GM18861 (cell line): ENCODE results near the gene FOXP3.
A peak's percentile ranks its signal among the peaks of the same experiment; 100 is the strongest.

Experiments used
- ATAC-seq: cut with Tn5 transposase; IDR thresholded peaks from one replicate; pipeline ENCODE4 v1.9.1; 2021; ENCODE audit not compliant: unreplicated experiment

Gene FOXP3

DNA sequence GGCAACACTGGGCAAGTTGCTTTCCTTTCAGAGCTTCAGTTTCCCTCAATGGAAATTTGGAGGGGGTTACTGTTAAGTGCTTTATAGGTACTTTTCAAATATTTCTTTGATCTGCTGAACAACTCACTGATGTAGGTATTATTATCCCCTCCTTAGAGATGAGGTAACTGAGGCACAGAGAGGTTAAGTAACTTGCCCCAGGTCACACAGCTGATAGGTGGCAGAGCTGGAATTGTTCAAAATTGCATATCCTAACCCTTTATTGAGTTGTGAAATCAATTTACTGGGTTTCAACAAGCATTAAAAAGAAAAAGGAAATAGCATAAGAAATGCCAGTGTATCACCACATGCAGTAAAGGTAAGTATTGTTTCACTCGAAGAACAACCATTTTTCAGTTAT, 11.7 kb upstream of the FOXP3 start:
- no peak for ATAC-seq

DNA sequence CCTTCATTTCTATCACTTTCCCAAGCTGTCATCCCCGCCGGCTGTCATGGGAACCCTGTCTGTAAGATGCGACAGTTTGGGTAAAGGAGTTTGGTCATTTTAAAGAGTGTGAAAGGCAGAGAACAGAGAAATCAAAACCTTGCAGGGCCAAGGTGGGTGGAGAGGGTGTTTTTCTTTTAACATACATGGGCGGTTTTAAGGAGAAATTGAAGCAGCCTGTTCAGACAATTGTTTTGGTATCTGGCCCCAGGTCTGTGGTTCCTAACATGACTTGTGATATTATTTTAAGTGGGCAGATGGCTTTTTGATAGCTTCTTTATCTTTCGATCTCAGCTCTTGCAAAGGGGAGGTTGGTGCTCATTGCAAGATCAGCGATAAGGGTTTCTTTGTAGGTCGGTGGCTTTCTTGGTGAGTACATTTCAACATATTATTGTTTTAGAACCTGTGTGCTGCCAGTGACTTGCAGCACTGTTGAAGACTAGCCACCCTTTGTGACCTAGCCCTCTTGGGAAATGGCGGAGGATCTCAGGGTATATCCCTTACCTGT, 8.7 kb upstream of the FOXP3 start:
- no peak for ATAC-seq

DNA sequence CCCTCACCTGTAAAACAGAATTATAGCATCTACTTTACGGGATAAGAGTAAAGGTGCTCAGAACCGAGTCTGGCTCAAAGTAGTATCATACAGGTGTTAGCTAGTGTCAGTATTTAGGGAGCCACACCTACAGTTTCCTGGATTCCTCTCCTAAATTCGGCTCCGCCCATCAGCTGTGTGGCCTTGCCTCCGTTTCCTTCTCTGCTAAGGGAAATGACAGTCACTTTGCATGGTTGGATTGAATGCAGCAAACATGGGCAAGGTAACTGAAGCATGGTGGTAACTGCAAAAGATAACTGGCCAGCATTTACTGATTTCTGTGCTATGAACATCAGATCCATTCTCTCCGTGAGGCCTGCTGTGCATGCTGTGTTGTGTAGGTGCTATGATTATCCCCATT, 7.9 kb upstream of the FOXP3 start:
- no peak for ATAC-seq

DNA sequence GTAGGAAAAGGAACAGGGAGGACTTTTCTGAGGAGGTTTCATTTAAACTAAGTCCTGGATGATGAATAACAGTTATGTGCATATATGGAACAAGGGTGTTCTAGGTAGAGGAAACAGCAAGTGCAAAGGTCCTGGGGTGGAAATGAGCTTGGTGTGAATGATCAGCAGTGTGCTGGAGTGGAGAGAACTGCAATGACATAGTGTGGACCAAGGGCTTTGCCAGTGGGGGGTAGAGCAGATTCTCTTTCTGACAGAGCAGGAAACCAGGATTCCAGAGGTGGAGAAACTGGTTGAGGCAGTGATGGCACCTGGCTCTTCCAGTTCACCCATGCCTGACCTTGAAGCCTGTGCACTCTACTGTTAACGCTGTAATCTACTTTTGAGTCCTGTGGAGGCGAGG, 6.8 kb upstream of the FOXP3 start:
- ATAC-seq = no peak

DNA sequence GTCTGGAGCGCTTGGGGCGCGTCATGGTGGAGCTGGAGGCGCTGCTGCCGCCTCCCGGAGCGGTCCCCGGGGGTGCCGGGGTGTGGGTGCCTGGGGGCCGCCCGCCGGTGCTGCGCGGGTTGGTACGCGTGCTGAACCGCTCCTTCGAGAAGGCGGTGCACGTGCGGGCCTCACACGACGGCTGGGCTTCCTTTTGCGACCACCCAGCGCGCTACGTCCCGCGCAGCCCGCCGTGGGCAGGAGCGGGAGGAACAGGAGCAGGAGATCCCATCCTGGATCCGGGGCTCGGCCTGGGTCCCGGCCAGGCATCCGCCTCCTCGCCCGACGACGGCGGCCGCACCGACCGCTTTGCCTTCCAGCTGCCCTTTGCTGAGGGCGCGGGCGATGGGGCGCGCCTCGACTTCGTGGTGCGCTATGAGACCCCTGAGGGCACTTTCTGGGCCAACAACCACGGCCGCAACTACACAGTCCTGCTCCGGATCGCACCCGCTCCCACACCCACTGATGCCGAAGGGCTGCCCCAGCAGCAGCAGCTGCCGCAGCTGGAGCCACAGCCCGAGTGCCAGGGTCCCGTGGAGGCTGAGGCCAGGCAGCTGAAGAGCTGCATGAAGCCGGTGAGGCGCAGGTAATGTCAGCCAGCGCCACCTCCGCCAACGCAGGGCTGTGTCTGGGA, 5.9 kb upstream of the FOXP3 start:
- no peak for ATAC-seq

DNA sequence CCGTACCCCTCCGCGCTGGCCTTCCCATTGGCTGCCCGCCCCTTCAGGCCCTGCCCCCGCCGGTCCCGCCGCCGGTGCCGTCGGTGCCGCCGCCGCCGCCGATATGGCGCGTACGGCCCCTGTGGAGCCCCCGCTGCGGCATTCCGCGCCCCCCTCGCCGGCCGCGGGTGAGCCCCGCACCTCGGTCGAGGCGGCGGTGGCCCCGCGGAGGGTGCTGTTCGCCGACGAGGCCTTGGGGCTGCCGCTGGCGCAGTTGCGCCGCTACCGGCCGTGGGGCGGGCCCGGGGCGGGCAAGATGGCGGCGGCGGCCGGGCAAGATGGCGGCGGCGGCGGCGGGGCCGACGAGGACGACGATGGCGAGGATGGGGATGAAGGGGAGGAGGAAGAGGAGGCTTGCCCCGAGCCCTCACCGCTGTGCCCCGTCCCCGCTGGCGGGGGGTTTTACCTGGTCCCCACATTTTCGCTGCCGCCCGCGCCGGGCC, 5.3 kb upstream of the FOXP3 start, which contains the start of gene PPP1R3F:
TSS of gene PPP1R3F (plus strand) at position 27 of the 482 bp plus-strand sequence. CDS start at position 104, 77 bp downstream.
- peak; percentile 15 for ATAC-seq

DNA sequence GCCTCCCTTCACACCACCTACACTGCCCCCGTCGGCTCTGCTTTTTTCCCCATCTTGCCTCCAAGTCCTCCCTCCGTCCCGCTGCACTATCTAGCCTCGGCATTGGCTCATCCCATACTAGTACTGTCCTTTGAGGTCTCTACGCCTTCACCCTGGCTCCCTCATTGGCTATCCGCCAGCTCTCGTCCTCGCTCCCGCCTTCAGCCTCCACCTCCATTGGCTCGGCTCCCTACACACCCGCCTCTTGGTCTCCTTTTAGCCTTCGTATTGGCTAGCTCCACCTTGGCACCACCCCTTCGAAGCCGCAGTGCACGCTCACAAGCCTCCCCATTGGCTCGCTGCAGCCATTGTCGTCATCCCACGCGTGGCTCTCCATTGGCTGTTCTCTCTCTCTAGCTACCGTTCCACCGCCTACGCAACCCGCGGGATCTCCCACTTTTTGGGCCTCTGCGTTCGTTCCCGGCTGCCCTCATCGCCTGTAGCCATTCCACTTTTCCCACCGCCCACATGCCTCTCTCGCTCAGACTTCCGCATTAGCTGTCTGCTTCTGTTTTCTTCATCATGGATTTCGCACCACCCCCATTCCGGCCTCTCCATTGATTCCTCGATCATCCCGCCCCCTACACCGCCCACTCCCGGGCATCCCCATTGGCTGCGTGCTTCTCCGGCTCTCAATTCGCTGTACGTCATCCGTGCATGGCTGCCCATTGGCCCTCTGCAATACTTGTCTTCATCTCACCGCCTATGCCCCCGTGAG, 4.7 kb upstream of the FOXP3 start:
- peak; percentile 77 for ATAC-seq

DNA sequence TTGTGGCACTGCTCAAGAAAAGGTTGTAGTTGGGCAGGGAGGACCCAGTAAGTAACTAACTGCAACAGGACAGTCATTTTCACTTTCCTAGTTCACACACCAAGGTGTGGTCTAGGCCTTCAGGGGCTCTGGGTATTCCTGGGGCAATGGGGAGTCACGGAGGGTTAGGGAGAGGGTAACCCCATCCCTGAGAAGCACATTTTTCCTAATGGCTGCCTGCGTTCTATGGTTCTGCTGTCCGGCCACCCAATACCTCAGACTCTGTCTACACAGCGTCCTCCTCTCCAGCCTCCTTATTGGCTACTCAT, 4.1 kb upstream of the FOXP3 start:
- no peak for ATAC-seq

DNA sequence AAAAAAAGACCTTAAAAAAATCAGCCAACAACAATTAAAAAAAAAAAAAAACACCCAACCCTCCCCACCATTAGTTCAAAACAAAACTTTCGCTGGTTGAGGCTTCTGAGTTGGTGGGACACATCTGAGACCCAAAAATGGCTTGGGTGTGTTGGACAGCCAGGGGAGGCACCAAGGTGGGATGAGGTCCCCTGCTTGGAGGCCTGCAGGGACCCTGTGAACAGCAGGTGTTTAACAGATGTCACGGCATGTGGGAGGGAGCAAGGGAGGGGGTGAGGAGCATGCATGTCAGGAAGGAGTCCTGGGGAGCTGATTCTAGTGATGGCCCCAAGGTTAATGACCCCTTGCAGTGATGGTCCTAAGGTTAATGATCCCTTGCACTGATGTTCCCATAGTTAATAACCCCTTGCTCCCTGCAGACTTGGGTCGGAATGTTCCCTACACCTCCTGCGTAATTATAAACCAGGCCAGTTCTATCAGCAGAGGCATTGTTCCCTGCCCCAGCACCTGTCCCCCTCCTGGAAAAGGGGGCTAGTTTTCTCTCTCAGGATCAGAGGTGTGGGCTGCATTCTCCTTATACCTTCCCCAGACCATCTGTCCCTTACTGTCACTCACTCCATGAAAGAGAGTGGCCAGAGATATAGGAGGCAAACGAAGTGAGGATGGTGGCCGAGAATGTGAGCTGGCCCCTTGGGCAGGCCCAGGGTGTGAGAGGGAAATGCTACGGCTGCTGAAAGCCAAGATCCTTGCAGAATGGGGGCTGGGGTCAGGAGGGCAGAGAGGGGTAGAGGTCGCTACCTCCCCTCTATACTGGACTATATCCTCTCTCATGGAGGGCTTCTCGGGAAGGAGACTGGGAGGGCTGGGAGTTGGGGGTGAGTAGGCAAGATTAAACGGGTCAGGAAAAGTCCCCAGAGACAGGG, 2.3 kb upstream of the FOXP3 start:
- ATAC-seq = no peak

DNA sequence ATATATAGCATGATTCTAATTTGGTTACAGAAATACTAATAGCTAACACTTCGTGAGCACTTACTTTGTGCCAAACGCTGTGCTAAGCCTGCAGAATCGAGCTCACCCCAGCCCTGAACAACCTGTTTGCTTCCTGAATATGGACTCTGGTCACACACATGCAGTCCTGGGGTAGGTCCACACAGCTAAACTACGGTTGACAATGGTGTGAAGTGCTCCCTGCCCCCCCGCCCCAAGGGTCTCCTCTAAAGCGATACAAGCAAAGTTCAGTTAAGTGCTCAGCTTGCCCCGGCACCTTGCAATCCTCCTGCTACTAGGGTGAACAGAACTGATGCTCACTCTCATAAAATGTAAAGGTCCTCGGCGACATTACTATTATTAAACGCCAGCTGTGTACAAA, 879 bp downstream of the FOXP3 start:
- no peak for ATAC-seq

DNA sequence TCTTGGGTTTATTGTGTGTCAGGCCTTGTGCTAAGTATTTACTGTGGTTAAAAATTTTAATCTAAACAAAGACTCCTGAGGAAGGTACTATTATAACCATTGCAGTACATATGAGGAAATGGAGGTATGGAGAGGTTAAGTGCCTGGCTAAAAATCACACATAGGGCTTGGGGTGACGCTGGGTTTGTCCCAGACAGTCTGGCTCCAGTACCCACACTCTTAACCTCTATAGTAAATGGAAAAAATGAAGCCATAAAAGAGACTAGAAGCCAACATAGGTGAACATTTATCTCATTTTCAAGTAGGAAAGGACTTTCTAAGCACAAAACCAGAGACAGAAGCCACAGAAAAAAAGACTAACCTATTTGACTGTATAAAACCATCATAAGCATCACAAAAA, 1.9 kb downstream of the FOXP3 start:
- no peak for ATAC-seq

DNA sequence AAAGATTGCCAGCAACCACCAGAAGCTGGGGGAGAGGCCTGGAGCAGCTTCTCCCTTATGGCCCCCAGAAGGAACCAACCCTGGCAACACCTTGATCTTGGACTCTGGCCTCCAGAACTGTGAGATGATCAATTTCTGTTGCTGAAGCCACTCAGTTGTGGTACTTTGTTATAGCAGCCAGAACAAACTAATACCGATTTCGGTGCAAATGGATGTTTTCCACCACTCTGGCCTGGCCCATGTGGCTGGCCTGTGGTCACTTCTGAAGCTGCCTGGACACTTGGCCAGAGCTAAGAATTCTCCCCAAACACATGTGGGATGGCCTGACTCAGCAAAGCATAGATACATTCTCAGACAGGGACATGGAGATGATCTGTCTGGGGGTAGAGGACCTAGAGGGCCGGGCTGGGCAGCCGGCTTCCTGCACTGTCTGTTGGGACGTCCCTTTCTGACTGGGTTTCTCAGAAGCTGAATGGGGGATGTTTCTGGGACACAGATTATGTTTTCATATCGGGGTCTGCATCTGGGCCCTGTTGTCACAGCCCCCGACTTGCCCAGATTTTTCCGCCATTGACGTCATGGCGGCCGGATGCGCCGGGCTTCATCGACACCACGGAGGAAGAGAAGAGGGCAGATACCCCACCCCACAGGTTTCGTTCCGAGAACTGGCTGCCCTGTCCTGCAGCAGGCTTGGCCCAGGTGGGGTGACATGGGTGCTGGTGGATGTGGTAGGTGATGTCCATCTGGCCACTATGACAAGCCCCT, 4.1 kb downstream of the FOXP3 start:
- ATAC-seq = no peak

DNA sequence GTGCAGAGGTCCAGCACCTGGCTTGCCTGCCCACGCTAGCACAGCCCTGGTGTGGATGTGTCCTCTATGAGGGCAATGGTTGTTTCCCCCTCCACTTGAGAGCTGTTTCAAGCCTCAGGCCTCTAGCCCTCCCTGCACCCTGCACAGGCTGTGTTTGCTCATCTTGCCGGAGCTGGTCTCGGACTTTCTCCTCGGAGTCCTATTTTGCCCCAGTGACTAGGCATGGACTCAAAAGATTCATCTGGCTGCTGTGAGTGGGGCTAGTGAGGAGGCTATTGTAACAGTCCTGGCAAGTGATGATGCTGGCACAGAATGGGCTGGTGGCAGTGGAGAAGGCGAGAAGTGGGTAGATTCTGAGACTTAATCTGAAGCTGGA, 5.8 kb downstream of the FOXP3 start:
- no peak for ATAC-seq

DNA sequence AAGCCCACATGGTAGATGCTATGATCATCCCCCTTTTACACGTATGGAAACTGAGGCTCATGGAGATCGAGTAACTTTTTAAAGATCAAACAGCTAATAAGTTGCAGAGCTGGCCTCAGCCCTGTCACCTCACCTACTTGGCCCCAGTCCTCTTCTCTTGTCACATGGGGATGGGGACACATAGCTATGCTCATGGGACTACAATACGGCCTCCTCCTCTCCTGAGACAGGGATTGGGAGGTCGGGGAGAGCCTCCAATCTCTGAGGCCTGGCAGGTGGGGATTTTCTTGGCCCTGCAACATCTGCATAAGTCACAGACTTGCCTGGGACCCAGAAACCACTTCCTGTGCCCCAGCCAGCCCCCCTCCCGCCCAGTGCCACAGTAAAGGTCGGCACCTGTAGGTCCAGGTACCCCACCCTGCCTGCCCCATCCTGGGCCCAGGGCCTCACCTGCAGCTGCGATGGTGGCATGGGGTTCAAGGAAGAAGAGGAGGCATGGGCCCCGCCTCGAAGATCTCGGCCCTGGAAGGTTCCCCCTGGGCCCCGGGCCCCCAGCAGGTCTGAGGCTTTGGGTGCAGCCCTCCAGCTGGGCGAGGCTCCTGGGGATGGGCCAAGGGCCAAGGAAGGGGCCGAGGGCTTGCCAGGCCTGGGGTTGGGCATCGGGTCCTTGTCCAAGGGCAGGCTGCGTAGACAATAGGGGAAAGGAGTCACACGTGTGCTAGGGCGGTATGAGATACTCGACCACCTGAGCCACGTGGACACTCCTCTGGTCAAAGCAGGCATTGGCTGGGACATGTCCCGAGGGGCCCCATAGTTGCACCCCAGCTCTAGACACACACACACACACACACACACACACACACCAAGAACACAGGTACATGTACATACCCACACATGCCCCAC, 6.4 kb downstream of the FOXP3 start:
- no peak for ATAC-seq

DNA sequence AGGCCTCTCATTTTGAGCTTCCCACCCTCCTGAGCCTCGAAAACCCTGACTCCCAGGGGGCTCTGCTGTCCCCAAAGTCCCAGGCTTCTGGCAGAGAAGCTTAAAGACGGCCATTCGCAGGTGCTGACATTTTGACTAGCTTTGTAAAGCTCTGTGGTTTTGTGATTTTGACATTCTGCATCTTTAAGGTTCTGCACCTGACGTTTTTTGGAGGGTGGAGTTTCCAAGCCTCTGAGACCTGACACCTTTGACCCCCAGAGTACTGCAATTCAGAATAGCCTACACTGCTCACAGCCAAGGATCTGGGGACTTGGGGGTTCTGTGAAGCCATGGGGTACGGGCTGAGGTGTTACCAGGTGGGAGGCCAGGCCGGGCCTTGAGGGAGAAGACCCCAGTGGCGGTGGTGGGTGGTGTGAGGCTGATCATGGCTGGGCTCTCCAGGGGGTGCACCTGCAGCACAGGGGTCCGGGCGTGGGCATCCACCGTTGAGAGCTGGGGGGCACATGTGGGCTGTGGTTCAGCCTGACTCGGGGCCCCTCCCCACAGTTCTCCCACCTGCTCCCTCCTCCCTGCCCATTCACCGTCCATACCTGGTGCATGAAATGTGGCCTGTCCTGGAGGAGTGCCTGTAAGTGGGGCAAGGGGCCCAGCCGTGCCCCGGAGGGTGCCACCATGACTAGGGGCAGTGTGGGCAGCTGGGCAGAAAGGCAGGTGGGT, 7.3 kb downstream of the FOXP3 start:
- no peak for ATAC-seq

DNA sequence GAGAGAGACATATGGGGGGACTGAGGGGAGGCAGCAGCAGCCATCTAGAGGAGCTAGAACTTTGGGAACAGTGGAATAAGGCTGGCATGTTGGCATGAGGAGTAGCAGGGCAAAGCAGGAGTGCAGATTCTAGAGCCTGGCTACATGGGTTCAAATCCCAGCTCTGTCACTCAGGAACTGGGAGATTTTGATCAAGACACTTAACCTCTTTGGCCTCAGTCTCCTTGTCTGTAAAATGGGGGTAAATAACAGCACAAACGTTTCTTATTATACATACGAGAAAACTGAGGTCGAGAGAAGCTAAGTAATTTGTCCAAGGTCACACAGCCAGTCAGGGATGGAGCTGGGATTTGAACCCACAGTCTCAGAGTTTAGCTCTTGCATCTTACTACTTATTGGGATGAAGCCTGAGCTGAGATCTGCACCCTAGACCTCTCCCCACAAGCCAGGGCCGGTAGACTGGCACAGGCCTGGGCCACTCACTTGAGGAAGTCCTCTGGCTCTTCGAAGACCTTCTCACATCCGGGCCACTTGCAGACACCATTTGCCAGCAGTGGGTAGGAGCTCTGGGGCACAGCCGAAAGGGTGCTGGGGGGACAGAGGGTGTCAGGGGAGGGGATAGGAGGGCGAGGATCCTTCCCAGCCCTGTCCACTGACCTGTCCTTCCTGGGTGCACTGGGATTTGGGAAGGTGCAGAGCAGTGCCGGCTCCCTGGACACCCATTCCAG, 8.1 kb downstream of the FOXP3 start:
- no peak for ATAC-seq

DNA sequence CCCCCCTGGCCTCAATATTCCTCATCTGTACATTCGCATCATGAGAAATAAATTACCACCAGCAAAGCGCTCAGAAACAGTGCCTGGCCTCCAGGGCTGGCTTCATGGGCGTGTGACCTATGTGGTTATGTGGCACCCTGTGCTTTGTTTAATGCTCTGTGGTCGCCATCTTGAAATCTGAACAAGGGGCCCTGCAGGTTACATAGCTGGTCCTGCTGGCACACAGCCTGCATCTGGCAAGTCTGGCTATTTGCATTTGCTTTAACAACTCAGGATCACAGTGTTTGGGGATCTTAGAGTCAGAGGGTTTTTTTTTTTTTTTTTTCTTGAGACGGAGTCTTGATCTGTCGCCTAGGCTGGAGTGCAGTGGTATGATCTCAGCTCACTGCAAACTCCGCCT, 9.9 kb downstream of the FOXP3 start:
- ATAC-seq = no peak

DNA sequence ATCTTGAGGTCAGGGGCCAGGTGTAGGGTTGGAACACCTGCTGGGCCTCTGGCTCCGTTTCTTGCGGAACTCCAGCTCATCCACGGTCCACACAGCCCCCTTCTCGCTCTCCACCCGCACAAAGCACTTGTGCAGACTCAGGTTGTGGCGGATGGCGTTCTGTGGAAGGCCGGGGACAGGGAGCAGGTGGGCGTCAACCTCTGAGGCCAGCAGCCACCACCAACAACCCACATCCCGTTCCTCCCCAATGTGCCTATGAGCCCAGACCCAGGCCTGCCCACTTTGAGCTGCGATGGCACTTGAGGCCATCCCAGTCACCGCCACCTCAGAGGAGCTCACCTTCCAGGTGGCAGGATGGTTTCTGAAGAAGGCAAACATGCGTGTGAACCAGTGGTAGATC, 13.2 kb downstream of the FOXP3 start:
- no peak for ATAC-seq
